AG09309 (cell line): ENCODE measurements around the gene DIP2C.
"Not testable (repeated sequence)": the region's sequence is repeated elsewhere in the genome, so short reads cannot be mapped to it uniquely, and the experiment has no call there.

Source experiments
- DNase-seq: peaks from one replicate; pipeline ENCODE4 v3.0.0-alpha.2; 2010; ENCODE audit warnings: low read depth
- H3K4me3 ChIP-seq: 2 replicates; pipeline ENCODE4 v1.5.1; 2011; ENCODE audit warnings: mild to moderate bottlenecking, low read depth, low read length, moderate library complexity; ENCODE audit not compliant: control insufficient read depth
- CTCF ChIP-seq: IDR thresholded peaks from 2 replicates; pipeline ENCODE4 v1.5.1; 2011; ENCODE audit warnings: mild to moderate bottlenecking, low read depth, low read length, inconsistent platforms; ENCODE audit not compliant: insufficient read depth, control insufficient read depth; ENCODE audit errors: missing control alignments

The DIP2C gene

GRCh38 chr10:682931-683447, 6.5 kb downstream of the DIP2C start:
- no peak for TF ChIP-seq CTCF
- DNase-seq: no peak
- peak overlapping the region; percentile 54 for H3K4me3 ChIP-seq

GRCh38 chr10:681670-682318, 7.7 kb downstream of the DIP2C start:
- TF ChIP-seq CTCF: no peak
- H3K4me3 ChIP-seq: no peak overlapping the region
- DNase-seq: no peak

- no peak overlapping the region for H3K4me3 ChIP-seq
- DNase-seq: no peak
- no peak for TF ChIP-seq CTCF
Measured at GRCh38 chr10:680745-681144, 8.7 kb downstream of the DIP2C start.

GRCh38 chr10:680146-680545, 9.3 kb downstream of the DIP2C start:
- DNase-seq: no peak
- TF ChIP-seq CTCF: no peak
- no peak overlapping the region for H3K4me3 ChIP-seq

GRCh38 chr10:679556-679955, 9.9 kb downstream of the DIP2C start:
- TF ChIP-seq CTCF: no peak
- H3K4me3 ChIP-seq: no peak overlapping the region
- DNase-seq: no peak

GRCh38 chr10:678662-679005, 10.8 kb downstream of the DIP2C start:
- DNase-seq: not testable (repeated sequence)

GRCh38 chr10:677750-678661, 11.5 kb downstream of the DIP2C start:
- no peak overlapping the region for H3K4me3 ChIP-seq
- no peak for DNase-seq
- TF ChIP-seq CTCF: no peak

More at GRCh38 chr10:678662-679005, 10.8 kb downstream of the DIP2C start:
- H3K4me3 ChIP-seq: not testable (repeated sequence)
